Measurements from ENCODE around the gene PPM1D.

DNA sequence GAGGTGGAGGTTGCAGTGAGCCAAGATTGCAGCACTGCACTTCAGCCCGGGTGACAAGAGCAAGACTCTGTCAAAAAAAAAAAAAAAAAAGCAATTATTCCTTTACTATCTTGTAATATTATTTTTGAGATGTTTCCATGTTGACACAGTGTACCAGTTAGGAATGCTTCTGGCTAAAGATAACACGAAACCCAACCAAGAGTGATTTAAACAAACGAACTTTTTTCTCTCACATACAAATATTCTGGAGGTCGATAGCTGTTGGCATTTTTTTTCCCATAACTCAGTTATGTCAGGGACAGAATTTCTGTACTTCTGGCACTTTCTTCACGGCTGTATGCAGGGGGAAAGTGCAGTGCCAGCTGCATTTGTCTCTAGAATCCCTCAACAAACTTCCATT lies 9.9 kb upstream of the PPM1D start:
- TF ChIP-seq, protein P1, sequence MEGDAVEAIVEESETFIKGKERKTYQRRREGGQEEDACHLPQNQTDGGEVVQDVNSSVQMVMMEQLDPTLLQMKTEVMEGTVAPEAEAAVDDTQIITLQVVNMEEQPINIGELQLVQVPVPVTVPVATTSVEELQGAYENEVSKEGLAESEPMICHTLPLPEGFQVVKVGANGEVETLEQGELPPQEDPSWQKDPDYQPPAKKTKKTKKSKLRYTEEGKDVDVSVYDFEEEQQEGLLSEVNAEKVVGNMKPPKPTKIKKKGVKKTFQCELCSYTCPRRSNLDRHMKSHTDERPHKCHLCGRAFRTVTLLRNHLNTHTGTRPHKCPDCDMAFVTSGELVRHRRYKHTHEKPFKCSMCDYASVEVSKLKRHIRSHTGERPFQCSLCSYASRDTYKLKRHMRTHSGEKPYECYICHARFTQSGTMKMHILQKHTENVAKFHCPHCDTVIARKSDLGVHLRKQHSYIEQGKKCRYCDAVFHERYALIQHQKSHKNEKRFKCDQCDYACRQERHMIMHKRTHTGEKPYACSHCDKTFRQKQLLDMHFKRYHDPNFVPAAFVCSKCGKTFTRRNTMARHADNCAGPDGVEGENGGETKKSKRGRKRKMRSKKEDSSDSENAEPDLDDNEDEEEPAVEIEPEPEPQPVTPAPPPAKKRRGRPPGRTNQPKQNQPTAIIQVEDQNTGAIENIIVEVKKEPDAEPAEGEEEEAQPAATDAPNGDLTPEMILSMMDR (IDR thresholded peaks at IDR 0.05): no peak
- no peak for TF ChIP-seq POLR2A (IDR thresholded peaks at IDR 0.05)

All from prostate gland (tissue), 2 donors.